Karpas-422 (cell line): ENCODE results near the gene TEX54. TPM values are rescaled to one million over a fixed set of nuclear protein-coding genes. Genes with fewer than 3 reads are reported as not detected.
A peak's percentile ranks its signal among the peaks of the same experiment; 100 is the strongest.

ENCODE experiments used
- DNase-seq: peaks from one replicate; pipeline ENCODE4 v3.0.0-alpha.2; 2015
- H2AFZ ChIP-seq: fragments of 200-600 bp; sonication (generic); 2 replicates; pipeline ENCODE4 v1.6.1; 2014; ENCODE audit warnings: antibody characterized with exemption, low read length, mixed read lengths
- H3K27ac ChIP-seq: fragments of 200-600 bp; sonication (generic); 2 replicates; pipeline ENCODE4 v1.5.1; 2014; ENCODE audit warnings: mild to moderate bottlenecking, low read length, moderate library complexity
- H3K27me3 ChIP-seq: fragments of 200-600 bp; sonication (generic); 2 replicates; pipeline ENCODE4 v1.6.1; 2014; ENCODE audit warnings: low read length, mixed read lengths
- H3K36me3 ChIP-seq: fragments of 200-600 bp; sonication (generic); 2 replicates; pipeline ENCODE4 v1.6.1; 2014; ENCODE audit warnings: low read length, mixed read lengths; ENCODE audit not compliant: insufficient read depth
- H3K4me1 ChIP-seq: fragments of 200-600 bp; sonication (generic); 2 replicates; pipeline ENCODE4 v1.6.1; 2014; ENCODE audit warnings: mild to moderate bottlenecking, low read length, mixed read lengths
- H3K4me2 ChIP-seq: fragments of 200-600 bp; sonication (generic); 2 replicates; pipeline ENCODE4 v1.6.1; 2014; ENCODE audit warnings: low read length, low read depth, mild to moderate bottlenecking; ENCODE audit not compliant: poor library complexity, severe bottlenecking
- H3K4me3 ChIP-seq: fragments of 200-600 bp; sonication (generic); 2 replicates; pipeline ENCODE4 v1.5.1; 2014; ENCODE audit warnings: mild to moderate bottlenecking, antibody characterized with exemption, low read length, mixed read lengths
- H3K79me2 ChIP-seq: fragments of 200-600 bp; sonication (generic); 2 replicates; pipeline ENCODE4 v1.6.1; 2014; ENCODE audit warnings: mild to moderate bottlenecking, low read length, mixed read lengths
- H3K9ac ChIP-seq: fragments of 200-600 bp; sonication (generic); 2 replicates; pipeline ENCODE4 v1.6.0; 2014; ENCODE audit warnings: low read length
- H3K9me2 ChIP-seq: fragments of 200-600 bp; sonication (generic), shearing (Covaris generic); replicated peaks from 2 replicates; pipeline ENCODE4 v1.6.0; 2014; ENCODE audit warnings: mild to moderate bottlenecking, low read length, moderate library complexity; ENCODE audit not compliant: insufficient read depth
- H3K9me3 ChIP-seq: fragments of 300-700, 200-600 bp; sonication (generic); 2 replicates; pipeline ENCODE4 v1.6.1; 2014; ENCODE audit warnings: low read length, mixed read lengths
- H4K20me1 ChIP-seq: fragments of 200-600 bp; sonication (generic); 2 replicates; pipeline ENCODE4 v1.6.1; 2014; ENCODE audit warnings: mild to moderate bottlenecking, antibody characterized with exemption, low read length, low read depth; ENCODE audit not compliant: insufficient read depth
- total RNA-seq: library from RNA; depleted of rRNA; stranded (reverse); fragments of >200 nt; shearing (Covaris generic); gene quantifications from 2 replicates; pipeline ENCODE4 v1.2.3, GENCODE V29; 2014; ENCODE audit warnings: low replicate concordance; rRNA removed

The TEX54 gene
- 2.7 TPM in 1 of 2 replicates, not detected in the other for total RNA-seq

DNA sequence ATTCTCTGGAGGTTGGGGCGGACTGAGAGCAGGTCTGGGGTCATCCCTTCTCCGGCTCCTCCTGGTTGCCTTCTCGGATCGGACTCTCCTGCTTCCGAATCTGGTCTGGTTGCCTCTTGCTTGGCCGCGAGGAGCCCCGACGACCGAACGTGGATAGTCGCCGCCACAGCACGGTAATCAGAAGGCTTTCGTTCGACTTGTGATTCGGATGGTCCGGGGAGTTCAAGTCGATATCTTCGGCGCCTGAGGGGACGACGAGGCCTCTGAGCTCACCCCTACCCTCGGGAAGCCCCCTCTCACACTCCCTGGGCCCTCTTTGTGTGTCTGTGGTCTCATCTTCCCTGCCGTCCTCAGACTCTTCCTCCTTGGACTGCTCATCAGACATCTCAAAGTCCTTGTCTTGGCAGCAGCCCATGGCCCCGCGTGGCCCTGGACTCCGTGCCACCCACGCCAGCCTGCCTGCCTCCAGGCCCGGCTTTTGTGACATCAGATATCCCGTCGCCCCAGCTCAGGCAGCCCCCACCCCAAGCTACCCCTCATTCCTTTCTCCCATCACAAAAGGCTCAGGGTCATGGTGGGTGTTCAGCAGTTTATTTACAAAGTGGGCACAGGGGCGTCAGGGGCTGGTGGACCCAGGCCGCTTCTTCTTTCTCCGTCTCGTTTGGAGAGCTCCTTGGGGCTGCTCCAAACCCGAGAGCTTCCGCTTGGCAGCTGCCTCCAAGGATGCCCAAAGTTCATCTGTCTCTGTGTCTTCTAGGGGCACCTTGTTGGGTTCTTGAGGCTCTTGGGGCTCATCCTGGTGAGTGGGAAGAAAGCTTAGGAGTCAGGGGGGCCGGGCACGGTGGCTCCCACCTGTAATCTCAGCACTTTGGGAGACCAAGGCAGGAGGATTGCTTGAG is at the start of gene TEX54:
TEX54 (minus strand) TSS at position 506 of the 899 bp plus-strand sequence.
- Histone ChIP-seq H3K36me3 (peaks cover 29% of the 10 kb centered on the region), H4K20me1 (peaks cover 4% of the 10 kb centered on the region; the same call in 1 of the 2 replicates), H3K9ac (peak within 1 kb of the TSS; percentile 92), H3K79me2 (peaks cover 36% of the 10 kb centered on the region), H3K27me3 (no peaks in the 10 kb centered on the region), H3K27ac (no peak within 1 kb of the TSS), H3K4me2 (peak within 1 kb of the TSS; percentile 91), H3K9me2 (no peaks in the 10 kb centered on the region), H3K4me1 (peaks cover 27% of the 10 kb centered on the region), H3K9me3 (no peaks in the 10 kb centered on the region), H3K4me3 (peak within 1 kb of the TSS; percentile 95), H2AFZ (no peak within 1 kb of the TSS)
- no peak for DNase-seq

DNA sequence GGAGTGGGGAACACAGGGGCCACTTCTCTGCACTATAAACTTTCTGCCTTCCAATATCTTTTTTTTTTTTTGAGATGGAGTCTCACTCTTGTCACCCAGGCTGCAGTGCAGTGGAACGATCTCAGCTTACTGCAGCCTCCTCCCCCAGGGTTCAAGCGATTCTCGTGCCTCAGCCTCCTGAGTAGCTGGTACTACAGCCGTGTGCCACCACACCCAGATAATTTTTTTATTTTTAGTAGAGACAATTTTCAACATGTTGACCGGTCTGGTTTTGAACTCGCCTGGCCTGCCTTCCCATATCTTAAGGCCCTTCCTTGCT is 49.7 kb upstream of the TEX54 start:
- H3K4me3 ChIP-seq = peak overlapping the region; percentile 73; the same call in 1 of the 2 replicates
- peaks cover 15% of the 10 kb centered on the region; the same call in 1 of the 2 replicates for H4K20me1 ChIP-seq
- peaks cover 31% of the 10 kb centered on the region for H3K4me1 ChIP-seq
- no peaks in the 10 kb centered on the region for H3K9me3 ChIP-seq
- peak overlapping the region; percentile 89; the same call in 1 of the 2 replicates for H3K9ac ChIP-seq
- no peaks in the 10 kb centered on the region for H3K9me2 ChIP-seq
- peak overlapping the region; percentile 89 for H3K27ac ChIP-seq
- DNase-seq = no peak
- peak overlapping the region; percentile 96 for H3K4me2 ChIP-seq
- H3K79me2 ChIP-seq = peaks cover 26% of the 10 kb centered on the region
- H3K27me3 ChIP-seq = no peaks in the 10 kb centered on the region
- H3K36me3 ChIP-seq = peaks cover 48% of the 10 kb centered on the region
- no peak overlapping the region for H2AFZ ChIP-seq

DNA sequence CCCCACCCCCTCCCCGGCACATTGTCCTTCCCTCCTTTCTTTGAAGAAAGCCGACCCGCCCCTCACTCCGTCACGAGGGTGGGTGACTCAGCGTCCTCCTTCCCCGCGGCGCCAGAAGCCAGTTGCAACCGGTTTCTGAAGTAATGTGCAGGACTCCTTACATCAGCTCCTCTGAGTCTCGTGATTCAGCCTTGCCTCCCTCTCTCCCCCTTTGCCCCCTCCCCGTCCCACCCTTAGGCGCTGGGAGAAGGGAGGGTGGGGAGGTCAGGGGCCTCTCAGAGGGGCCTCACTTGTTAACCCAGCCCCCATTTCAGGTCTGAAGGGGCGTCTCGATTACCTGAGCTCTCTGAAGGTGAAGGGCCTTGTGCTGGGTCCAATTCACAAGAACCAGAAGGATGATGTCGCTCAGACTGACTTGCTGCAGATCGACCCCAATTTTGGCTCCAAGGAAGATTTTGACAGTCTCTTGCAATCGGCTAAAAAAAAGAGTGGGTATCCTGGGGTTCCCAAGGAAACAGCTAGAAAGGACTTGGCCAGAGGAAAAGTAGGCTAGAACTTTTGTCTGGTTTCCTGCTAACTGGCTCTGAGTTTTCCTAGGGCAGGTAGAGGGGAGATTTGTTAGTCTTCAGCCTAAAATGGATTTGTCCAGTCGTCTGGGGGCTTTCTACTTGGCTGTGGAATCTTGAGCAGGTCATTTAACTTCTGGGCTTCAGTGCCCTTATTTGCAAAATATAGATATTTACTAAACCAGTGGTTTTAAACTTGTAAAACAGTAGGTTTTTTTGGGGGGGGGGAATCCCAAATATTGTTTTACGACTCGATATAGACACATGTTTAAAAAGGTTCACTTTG is 49.2 kb upstream of the TEX54 start:
- Histone ChIP-seq H3K9me3 (no peaks in the 10 kb centered on the region), H3K4me3 (peak overlapping the region; percentile 73), H3K36me3 (peaks cover 43% of the 10 kb centered on the region), H3K79me2 (peaks cover 29% of the 10 kb centered on the region), H2AFZ (no peak overlapping the region), H3K9ac (peak overlapping the region; percentile 89), H3K4me2 (peak overlapping the region; percentile 96), H3K27me3 (no peaks in the 10 kb centered on the region), H4K20me1 (peaks cover 11% of the 10 kb centered on the region; the same call in 1 of the 2 replicates), H3K4me1 (peaks cover 31% of the 10 kb centered on the region), H3K27ac (peak overlapping the region; percentile 89), H3K9me2 (no peaks in the 10 kb centered on the region)
- DNase-seq = peak; percentile 84

DNA sequence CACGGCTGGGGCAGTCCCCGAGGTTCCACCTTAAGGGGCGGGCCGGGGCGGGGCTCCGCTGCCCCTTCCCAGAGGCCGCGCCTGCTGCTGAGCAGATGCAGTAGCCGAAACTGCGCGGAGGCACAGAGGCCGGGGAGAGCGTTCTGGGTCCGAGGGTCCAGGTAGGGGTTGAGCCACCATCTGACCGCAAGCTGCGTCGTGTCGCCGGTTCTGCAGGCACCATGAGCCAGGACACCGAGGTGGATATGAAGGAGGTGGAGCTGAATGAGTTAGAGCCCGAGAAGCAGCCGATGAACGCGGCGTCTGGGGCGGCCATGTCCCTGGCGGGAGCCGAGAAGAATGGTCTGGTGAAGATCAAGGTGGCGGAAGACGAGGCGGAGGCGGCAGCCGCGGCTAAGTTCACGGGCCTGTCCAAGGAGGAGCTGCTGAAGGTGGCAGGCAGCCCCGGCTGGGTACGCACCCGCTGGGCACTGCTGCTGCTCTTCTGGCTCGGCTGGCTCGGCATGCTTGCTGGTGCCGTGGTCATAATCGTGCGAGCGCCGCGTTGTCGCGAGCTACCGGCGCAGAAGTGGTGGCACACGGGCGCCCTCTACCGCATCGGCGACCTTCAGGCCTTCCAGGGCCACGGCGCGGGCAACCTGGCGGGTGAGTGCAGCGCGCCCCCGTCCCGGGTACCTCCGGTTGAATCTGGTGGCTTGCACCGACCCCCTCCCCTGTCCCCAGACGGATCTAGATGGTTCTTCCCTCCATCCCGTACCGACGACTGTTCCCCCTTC is 48.4 kb upstream of the TEX54 start, which contains the start of gene SLC3A2:
SLC3A2 (plus strand) TSS at position 94 of the 776 bp plus-strand sequence; CDS start at position 222, 128 bp downstream.
- H3K4me2 ChIP-seq = peak within 1 kb of the TSS; percentile 96
- H3K36me3 ChIP-seq = peaks cover 40% of the 10 kb centered on the region
- H3K4me3 ChIP-seq = peak within 1 kb of the TSS; percentile 73
- peaks cover 32% of the 10 kb centered on the region for H3K79me2 ChIP-seq
- no peaks in the 10 kb centered on the region for H3K9me2 ChIP-seq
- no peaks in the 10 kb centered on the region for H3K27me3 ChIP-seq
- H3K4me1 ChIP-seq = peaks cover 31% of the 10 kb centered on the region
- peak within 1 kb of the TSS; percentile 89 for H3K27ac ChIP-seq
- no peak within 1 kb of the TSS for H2AFZ ChIP-seq
- no peaks in the 10 kb centered on the region for H3K9me3 ChIP-seq
- H3K9ac ChIP-seq = peak within 1 kb of the TSS; percentile 89
- H4K20me1 ChIP-seq = peaks cover 9% of the 10 kb centered on the region; the same call in 1 of the 2 replicates
- peak; percentile 94 for DNase-seq

DNA sequence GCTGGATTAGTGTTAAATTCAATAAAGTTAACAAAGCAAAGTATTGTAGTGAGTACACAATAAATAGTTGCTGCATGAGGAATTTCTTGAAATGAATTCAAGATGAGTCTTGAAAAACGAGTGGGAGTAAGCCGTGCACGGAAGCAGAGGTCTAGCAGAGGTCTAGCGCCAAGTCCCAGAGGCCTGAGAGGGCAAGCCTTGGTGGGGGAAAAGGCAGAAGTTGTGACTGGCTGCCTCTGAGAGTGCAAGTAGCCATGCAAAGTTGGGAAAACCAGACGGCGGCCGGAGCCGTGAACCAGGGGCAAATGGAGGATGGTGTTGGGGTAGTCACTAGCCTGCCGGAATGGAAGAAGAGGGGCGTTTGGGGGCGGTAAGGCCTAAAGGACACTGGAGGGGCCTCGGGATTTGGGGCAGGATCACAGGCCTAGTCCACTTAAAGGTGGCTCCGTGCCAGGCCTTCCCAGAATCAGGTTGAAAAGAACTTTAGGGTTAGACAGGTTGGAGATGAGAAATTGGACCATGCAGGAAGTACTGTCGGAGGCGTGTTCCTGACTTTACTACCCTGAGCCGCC is 47.7 kb upstream of the TEX54 start:
- H4K20me1 ChIP-seq = peaks cover 4% of the 10 kb centered on the region; the same call in 1 of the 2 replicates
- H3K36me3 ChIP-seq = peaks cover 40% of the 10 kb centered on the region
- peaks cover 31% of the 10 kb centered on the region for H3K4me1 ChIP-seq
- no peaks in the 10 kb centered on the region for H3K9me2 ChIP-seq
- H3K9ac ChIP-seq = peak overlapping the region; percentile 89
- H3K4me2 ChIP-seq = peak overlapping the region; percentile 96
- peak overlapping the region; percentile 89 for H3K27ac ChIP-seq
- no peaks in the 10 kb centered on the region for H3K27me3 ChIP-seq
- peak; percentile 66 for DNase-seq
- H3K4me3 ChIP-seq = peak overlapping the region; percentile 73
- H2AFZ ChIP-seq = no peak overlapping the region
- no peaks in the 10 kb centered on the region for H3K9me3 ChIP-seq
- peaks cover 35% of the 10 kb centered on the region for H3K79me2 ChIP-seq

DNA sequence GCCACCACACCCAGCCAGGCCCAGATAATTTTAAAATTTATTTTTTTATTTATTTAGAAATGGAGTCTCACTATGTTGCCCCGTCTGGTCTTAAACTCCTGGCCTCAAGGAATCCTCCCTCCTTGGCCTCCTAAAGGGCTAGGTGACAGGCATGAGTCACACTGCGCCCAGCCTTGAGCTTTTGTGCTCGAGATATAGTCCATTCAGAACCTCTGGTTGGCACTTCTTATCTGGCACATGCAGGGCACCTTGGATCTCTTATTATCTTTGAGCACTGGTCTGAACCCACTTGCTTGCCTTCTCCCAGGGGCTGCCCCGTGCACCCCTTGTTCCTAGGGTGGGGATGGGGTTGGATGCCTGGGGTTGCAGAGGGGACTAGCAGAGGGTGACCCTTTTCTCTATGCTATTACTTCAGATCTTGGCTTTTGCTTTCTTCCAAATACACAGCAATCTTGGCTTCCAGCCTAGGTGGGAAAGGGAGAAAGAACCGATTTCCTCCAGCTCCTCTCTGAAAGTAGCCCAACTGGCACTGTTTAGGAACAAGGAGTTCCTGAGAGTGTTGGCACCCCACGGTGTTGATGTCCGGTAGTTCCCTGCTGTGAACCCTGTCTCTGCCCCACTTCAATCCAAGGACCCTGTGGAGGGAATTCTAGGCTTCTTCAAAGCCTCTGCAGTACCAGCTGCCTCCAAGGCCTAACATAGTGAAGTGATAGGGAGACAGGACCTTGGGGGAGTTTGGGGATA is 46.8 kb upstream of the TEX54 start:
- peak overlapping the region; percentile 73; the same call in 1 of the 2 replicates for H3K4me3 ChIP-seq
- H3K9me2 ChIP-seq = no peaks in the 10 kb centered on the region
- DNase-seq = peak; percentile 39
- H3K9me3 ChIP-seq = no peaks in the 10 kb centered on the region
- no peaks in the 10 kb centered on the region for H3K27me3 ChIP-seq
- H2AFZ ChIP-seq = no peak overlapping the region
- peak overlapping the region; percentile 89 for H3K9ac ChIP-seq
- H3K4me2 ChIP-seq = peak overlapping the region; percentile 96
- H4K20me1 ChIP-seq = no peaks in the 10 kb centered on the region
- H3K4me1 ChIP-seq = peaks cover 31% of the 10 kb centered on the region
- H3K36me3 ChIP-seq = peaks cover 37% of the 10 kb centered on the region
- peak overlapping the region; percentile 89 for H3K27ac ChIP-seq
- H3K79me2 ChIP-seq = peaks cover 44% of the 10 kb centered on the region

DNA sequence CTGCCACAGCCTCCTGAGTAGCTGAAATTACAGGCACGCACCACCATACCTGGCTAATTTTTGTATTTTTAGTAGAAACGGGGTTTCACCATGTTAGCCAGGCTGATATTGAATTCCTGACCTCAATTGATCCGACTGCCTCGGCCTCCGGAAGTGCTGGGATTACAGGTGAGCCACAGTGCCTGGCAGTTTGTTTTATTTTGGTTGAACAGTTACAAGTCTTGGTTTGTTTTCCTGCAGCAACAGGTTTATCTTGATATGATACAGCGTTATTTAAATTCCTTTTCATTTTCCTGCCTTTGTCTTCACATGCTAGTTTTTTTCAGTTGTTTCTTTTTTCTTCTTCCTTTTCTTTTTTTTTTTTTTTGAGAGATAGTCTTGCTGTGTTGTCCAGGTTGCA is 44.1 kb upstream of the TEX54 start:
- Histone ChIP-seq H3K9ac (no peak overlapping the region), H3K27ac (no peak overlapping the region), H2AFZ (no peak overlapping the region), H3K9me2 (no peaks in the 10 kb centered on the region), H3K79me2 (peaks cover 42% of the 10 kb centered on the region), H3K9me3 (no peaks in the 10 kb centered on the region), H3K36me3 (peaks cover 14% of the 10 kb centered on the region; the same call in 1 of the 2 replicates), H4K20me1 (no peaks in the 10 kb centered on the region), H3K4me1 (peaks cover 16% of the 10 kb centered on the region), H3K4me3 (no peak overlapping the region), H3K27me3 (no peaks in the 10 kb centered on the region), H3K4me2 (no peak overlapping the region)
- no peak for DNase-seq
